ENCODE results near the gene PROSER2. TPM values are rescaled to one million over a fixed set of nuclear protein-coding genes. Genes with fewer than 3 reads are reported as not detected.

The PROSER2 gene
- total RNA-seq, 2 experiments from 2014 or later = 0.24 to 0.31 TPM

DNA sequence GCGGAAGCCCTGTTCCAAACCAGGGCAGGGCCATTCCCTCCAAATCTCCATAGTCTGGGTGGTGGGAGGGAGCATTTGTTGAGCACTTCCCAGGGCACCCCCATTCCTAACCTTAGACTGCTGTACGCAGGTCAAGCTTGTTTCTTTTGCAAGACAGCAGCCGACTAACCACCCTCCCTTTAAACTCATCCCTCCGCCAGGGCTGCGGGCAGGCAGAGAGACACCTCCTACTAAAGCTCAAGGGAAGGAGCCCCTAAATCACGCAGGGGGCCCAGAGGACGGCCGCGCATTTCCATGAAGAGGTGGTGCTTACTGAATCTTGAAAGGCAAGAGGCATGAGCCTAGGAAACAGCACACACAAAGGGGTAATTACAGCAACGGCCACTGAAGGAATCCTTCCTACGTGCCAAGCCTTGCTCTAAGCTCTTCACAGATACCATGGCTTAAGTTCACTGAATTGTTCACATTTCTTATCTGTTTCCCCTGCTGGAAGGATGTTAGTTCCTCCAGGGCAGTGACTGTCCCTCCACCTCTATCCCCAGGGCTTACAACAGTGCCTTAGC lies 90.0 kb downstream of the PROSER2 start:
- no peak overlapping the region for H3K27ac Mint-ChIP-seq
- no peaks in the 10 kb centered on the region for H3K9me3 Mint-ChIP-seq
- H3K4me3 Mint-ChIP-seq = no peak overlapping the region
- no peaks in the 10 kb centered on the region for H3K36me3 Mint-ChIP-seq
- no peaks in the 10 kb centered on the region for H3K4me1 Mint-ChIP-seq (ENCODE audit: low read depth)
- intact Hi-C loops (cut with micrococcal nuclease) = no loop called here
- CTCF ChIA-PET = no interaction called here
- POLR2A ChIA-PET = no interaction called here
- peaks cover 2% of the 10 kb centered on the region for H3K27me3 Mint-ChIP-seq
- DNase-seq = no peak

GRCh38 chr10:11918384-11918783 lies 95.2 kb downstream of the PROSER2 start:
- no peaks in the 10 kb centered on the region for H3K27me3 Mint-ChIP-seq
- ChIA-PET CTCF (no interaction called here), POLR2A (no interaction called here)
- H3K4me1 Mint-ChIP-seq (ENCODE audit: low read depth) = no peaks in the 10 kb centered on the region
- intact Hi-C loops (cut with micrococcal nuclease) = no loop called here
- H3K4me3 Mint-ChIP-seq = no peak overlapping the region
- H3K36me3 Mint-ChIP-seq = peaks cover 14% of the 10 kb centered on the region
- H3K27ac Mint-ChIP-seq = no peak overlapping the region
- H3K9me3 Mint-ChIP-seq = no peaks in the 10 kb centered on the region
- no peak for DNase-seq

DNA sequence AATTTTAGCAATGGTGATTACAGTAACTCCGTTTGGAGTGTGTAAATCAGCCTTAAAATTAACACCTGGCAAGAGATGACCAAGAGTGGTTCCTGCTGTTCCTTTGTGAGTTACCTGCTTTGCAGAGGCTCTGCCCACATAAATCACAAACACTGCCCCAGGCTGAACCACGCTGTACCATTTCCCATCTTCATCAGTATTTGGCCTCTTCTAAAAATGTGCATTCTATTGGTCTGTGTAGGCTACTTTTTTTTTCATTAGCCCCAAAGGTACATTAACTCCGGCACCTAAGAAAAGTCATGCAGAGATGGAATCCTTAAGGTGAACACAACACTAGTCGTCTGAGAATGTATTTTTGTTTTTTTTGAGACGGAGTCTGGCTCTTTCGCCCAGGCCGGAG lies 96.1 kb downstream of the PROSER2 start:
- Mint-ChIP-seq H3K4me1 (ENCODE audit: low read depth) (no peaks in the 10 kb centered on the region), H3K9me3 (no peaks in the 10 kb centered on the region), H3K27ac (no peak overlapping the region), H3K36me3 (peaks cover 14% of the 10 kb centered on the region), H3K27me3 (no peaks in the 10 kb centered on the region), H3K4me3 (no peak overlapping the region)
- CTCF ChIA-PET = no interaction called here
- DNase-seq = no peak
- POLR2A ChIA-PET = no interaction called here
- intact Hi-C loops (cut with micrococcal nuclease) = no loop called here

Other genes starting within 250 kb of the PROSER2 start
- gene USP6NL, start 211.7 kb upstream of the PROSER2 start, total RNA-seq = 1 to 10 TPM; 3.2 to 3.4 TPM
- gene ECHDC3, start 81.0 kb upstream of the PROSER2 start, total RNA-seq = 1 to 10 TPM in 1 of 2 experiments, under 1 TPM in 1; 0.76 to 1.4 TPM
- gene UPF2, start 219.5 kb downstream of the PROSER2 start, total RNA-seq = 10 to 100 TPM; 29.5 to 32.0 TPM
- 10 to 100 TPM; 16.2 to 17.1 TPM for gene DHTKD1, start 245.6 kb downstream of the PROSER2 start, total RNA-seq